NB4 (cell line): Measurements from ENCODE around the gene ATXN1.

Experiments used
- MAX ChIP-seq: IDR thresholded peaks from 2 replicates; pipeline ENCODE4 v1.6.1; 2011; ENCODE audit warnings: low read depth, low read length
- MYC ChIP-seq: IDR thresholded peaks from 2 replicates; pipeline ENCODE4 v1.6.1; 2011; ENCODE audit warnings: low read depth, low read length
- POLR2A ChIP-seq: IDR thresholded peaks from 2 replicates; pipeline ENCODE4 v1.6.1; 2011; ENCODE audit warnings: mild to moderate bottlenecking; ENCODE audit not compliant: insufficient read length; ENCODE audit errors: extremely low read depth
- TF ChIP-seq, protein P1 (sequence below): IDR thresholded peaks from one replicate; pipeline ENCODE4 v1.5.1; 2012; ENCODE audit warnings: low read depth, low read length

GRCh38 chr6:16337295-16337975 is 423.8 kb downstream of the ATXN1 start:
- TF ChIP-seq, protein P1, sequence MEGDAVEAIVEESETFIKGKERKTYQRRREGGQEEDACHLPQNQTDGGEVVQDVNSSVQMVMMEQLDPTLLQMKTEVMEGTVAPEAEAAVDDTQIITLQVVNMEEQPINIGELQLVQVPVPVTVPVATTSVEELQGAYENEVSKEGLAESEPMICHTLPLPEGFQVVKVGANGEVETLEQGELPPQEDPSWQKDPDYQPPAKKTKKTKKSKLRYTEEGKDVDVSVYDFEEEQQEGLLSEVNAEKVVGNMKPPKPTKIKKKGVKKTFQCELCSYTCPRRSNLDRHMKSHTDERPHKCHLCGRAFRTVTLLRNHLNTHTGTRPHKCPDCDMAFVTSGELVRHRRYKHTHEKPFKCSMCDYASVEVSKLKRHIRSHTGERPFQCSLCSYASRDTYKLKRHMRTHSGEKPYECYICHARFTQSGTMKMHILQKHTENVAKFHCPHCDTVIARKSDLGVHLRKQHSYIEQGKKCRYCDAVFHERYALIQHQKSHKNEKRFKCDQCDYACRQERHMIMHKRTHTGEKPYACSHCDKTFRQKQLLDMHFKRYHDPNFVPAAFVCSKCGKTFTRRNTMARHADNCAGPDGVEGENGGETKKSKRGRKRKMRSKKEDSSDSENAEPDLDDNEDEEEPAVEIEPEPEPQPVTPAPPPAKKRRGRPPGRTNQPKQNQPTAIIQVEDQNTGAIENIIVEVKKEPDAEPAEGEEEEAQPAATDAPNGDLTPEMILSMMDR, result no peak
- TF ChIP-seq POLR2A (no peak), MAX (no peak), MYC (no peak)
